Fibroblast of skin of left quadriceps (primary cell): ENCODE measurements around the gene PRMT6.
"Not testable (repeated sequence)": the region's sequence is repeated elsewhere in the genome, so short reads cannot be mapped to it uniquely, and the experiment has no call there.

Source experiments
- DNase-seq, 2 experiments: peaks; one replicate each; pipeline ENCODE4 v3.0.0-alpha.2; 2013; ENCODE audit warnings: low read depth in 2 of 2

PRMT6 gene

DNA sequence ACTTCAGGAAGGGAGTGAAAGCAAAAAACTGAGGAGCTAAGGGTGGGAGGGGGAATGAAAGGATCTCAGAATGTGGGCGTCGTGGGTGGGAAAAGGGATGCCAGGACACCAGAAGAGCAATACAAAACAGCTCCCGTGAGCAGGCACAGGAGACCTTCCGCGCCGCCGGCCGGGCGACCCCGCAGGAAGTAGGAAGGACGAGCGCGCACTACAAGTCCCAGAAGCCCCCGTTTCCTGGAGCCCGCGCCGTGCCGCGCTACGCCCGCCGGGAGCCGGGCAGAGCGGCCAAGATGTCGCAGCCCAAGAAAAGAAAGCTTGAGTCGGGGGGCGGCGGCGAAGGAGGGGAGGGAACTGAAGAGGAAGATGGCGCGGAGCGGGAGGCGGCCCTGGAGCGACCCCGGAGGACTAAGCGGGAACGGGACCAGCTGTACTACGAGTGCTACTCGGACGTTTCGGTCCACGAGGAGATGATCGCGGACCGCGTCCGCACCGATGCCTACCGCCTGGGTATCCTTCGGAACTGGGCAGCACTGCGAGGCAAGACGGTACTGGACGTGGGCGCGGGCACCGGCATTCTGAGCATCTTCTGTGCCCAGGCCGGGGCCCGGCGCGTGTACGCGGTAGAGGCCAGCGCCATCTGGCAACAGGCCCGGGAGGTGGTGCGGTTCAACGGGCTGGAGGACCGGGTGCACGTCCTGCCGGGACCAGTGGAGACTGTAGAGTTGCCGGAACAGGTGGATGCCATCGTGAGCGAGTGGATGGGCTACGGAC is at the start of gene PRMT6:
Gene PRMT6 (plus strand): TSS at position 249 of the 771 bp plus-strand sequence. CDS start 42 bp downstream, at position 291.
- DNase-seq: peak; percentile 48 to 51

DNA sequence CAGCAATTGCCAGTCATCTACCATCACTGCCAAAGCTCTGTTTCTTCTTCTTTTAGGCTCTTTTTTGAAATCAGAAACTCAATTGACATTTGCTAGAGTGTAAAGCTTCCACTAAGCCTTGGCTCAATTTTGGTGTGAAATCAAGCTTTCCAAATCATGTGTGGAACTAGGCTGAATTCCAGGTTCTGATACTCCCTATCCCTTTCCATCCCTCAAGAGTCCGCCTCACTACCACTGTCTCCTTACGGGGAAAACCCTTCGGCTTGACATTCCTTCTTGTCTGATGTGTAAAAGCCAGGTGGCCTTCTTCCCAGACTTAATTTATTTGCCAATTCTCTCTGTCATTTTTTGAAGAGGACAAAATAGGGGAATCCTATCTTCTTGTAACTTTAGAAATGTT is 47.2 kb upstream of the PRMT6 start:
- no peak for DNase-seq

- DNase-seq: no peak
Measured at GRCh38 chr1:107010582-107010981, 45.9 kb upstream of the PRMT6 start.

DNA sequence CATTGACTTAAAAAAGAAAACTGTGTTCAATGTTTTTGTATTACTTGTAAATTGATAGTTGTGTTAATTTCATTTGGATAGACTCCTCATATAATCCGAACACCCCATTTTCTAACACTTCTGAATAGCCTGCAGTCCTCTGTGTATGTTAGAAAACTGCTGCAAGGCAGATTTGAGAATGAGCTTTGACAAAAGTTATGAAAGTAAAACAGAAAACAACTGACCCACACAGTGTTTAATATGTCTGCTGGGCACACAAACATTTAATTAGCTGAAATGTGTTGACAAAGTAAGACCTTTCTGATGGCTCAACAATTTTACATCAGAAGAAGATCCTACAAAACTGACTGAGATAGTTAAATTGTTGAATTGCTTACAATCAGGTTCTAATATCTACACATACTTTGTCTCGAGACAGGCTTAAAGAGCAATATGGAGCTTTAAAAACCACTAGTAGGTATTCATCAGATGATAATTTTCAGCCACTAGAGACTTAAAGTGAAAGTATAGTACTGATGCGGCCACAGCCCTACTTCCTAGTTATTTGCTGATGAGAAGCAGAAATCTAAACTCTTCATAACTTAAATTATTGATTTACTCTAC is 40.0 kb upstream of the PRMT6 start:
- no peak for DNase-seq

GRCh38 chr1:107018445-107018844 is 38.0 kb upstream of the PRMT6 start:
- no peak for DNase-seq

DNA sequence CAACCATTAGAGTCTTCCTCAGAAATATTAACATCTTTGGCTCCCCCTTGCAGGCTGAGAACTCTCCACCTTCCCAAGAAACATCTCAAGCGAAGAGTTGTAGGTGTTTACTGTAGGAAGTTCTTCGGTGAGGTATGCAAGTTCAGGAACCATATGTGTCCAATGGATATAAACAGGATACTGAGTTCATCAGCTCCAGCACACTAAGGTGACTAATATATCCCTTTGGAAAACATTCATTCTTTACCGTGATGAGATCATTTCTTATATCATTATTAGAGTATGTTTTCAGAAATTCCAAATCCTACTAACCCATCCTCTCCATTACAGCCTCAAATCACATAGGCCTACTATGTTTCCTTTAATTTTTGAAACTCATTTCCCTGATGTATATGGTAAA is 37.3 kb upstream of the PRMT6 start:
- peak; percentile 14 to 19 for DNase-seq

- not testable (repeated sequence) for DNase-seq
Measured at GRCh38 chr1:107038874-107039273, 17.6 kb upstream of the PRMT6 start.

DNA sequence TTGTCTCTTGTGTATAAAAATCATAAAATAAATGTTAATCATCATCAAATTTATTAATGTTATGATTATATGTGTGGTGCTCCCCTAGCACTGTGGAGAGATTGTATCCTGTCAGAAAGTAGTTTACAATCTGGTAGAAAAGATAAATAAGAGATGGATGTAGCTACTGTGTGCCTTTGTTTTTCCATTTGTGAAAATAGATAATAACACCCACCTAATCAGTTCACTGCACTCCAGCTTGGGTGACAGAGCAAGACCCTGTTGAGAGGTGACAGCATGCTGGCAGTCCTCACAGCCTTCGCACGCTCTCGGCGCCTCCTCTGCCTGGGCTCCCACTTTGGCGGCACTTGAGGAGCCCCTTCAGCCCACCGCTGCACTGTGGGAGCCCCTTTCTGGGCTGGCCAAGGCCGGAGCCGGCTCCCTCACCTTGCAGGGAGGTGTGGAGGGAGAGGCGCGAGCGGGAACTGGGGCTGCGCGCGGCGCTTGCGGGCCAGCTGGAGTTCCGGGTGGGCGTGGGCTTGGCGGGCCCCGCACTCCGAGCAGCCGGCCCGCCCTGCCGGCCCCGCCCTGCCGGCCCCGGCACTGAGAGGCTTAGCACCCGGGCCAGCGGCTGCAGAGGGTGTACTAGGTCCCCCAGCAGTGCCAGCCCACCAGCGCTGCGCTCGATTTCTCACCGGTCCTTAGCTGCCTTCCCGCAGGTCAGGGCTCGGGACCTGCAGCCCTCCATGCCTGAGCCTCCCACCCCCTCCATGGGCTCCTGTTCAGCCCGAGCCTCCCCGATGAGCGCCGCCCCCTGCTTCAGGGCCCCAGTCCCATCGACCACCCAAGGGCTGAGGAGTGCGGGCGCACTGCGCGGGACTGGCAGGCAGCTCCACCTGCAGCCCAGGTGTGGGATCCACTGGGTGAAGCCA is 11.9 kb upstream of the PRMT6 start:
- not testable (repeated sequence) for DNase-seq

DNA sequence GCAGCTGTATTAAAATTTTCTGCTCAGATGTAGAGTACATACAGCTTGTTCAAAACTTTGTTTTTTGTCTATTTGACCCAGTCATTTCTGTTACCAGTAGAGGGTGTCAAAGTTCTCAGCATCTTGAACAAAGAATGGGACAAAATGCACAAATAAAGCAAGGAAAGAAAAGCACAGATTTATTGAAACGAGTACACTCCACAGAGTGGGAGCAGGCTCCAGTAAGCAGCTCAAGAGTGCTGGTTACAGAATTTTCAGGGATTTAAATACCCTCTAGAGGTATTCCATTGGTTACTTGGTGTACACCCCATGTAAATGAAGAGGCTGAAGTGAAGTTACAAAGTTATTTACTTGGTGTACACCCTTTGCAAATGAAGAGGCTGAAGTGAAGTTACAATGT is 8.9 kb upstream of the PRMT6 start:
- DNase-seq: no peak

GRCh38 chr1:107048241-107048640 is 8.2 kb upstream of the PRMT6 start:
- DNase-seq: no peak

DNA sequence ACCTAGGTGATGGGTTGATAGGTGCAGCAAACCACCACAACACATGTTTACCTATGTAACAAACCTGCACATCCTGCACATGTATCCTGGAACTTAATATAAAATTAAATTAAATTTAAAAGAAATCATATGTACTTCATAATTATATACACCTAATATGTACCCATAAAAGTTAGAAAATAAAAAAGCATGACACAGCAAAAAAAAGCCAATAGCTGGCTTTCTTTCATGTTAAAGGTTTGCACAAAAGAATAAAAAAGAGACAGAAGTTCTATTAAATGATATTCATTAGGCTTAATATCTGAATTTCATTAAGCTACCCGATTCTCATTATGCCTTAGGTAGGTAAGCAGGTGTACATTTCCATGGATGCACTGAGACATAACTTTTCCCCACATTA is 5.2 kb upstream of the PRMT6 start:
- DNase-seq: no peak

DNA sequence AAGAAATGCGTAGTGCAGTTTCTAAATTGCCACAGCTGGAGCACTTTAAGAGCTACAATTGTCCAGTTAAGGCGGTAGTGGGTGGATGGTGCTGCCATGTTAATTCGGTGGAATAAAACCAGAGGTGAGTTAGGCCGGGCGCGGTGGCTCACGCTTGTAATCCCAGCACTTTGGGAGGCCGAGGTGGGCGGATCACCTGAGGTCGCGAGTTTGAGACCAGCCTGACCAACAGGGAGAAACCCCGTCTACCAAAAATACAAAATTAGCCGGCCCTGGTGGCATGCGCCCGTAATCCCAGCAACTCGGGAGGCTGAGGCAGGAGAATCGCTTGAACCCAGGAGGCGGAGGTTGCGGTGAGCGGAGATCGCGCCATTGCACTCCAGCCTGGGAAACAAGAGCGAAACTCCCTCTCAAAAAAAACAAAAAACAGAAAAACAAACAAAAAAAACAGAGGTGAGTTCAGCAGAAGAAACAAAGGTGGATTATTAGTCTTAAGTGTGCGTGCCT is 502 bp upstream of the PRMT6 start:
- not testable (repeated sequence) for DNase-seq

DNA sequence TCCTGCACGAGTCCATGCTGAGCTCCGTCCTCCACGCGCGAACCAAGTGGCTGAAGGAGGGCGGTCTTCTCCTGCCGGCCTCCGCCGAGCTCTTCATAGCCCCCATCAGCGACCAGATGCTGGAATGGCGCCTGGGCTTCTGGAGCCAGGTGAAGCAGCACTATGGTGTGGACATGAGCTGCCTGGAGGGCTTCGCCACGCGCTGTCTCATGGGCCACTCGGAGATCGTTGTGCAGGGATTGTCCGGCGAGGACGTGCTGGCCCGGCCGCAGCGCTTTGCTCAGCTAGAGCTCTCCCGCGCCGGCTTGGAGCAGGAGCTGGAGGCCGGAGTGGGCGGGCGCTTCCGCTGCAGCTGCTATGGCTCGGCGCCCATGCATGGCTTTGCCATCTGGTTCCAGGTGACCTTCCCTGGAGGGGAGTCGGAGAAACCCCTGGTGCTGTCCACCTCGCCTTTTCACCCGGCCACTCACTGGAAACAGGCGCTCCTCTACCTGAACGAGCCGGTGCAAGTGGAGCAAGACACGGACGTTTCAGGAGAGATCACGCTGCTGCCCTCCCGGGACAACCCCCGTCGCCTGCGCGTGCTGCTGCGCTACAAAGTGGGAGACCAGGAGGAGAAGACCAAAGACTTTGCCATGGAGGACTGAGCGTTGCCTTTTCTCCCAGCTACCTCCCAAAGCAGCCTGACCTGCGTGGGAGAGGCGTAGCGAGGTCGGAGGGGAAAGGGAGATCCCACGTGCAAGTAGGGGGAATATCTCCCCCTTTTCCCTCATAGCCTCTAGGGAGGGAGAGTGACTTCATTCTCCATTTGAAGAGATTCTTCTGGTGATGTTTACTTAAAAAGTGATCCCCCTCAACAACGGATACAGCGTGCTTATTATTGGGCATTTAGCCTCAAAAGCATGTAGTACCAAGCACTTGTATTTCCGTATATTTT is 991 bp downstream of the PRMT6 start:
- DNase-seq: peak in 1 of 2 experiments; percentile 2

- DNase-seq: no peak
Measured at GRCh38 chr1:107058245-107059032, 2.0 kb downstream of the PRMT6 start.

- no peak for DNase-seq
Measured at GRCh38 chr1:107061886-107062285, 5.4 kb downstream of the PRMT6 start.

DNA sequence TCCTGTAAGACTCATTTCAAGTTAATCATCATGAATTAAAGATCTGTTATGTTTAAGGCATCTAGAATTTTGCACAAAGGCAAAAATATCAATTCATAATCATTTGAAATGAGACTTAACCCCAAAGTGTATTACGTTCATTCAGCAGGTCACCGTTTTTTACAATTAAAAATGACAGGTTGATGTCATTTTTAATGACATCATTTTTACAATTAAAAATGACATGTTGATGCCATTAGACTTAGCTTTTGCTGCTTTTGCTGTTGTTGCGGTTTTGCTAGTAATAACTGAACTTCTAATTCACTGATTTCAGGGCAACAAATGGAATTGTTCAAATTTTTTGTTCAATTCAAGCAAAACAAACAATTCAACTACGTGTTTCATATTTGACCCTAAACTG is 17.0 kb downstream of the PRMT6 start:
- no peak for DNase-seq

- peak; percentile 33 to 38 for DNase-seq
Measured at GRCh38 chr1:107076841-107077240, 20.4 kb downstream of the PRMT6 start.

- no peak for DNase-seq
Measured at GRCh38 chr1:107079249-107079648, 22.8 kb downstream of the PRMT6 start.

GRCh38 chr1:107081102-107081501 is 24.6 kb downstream of the PRMT6 start:
- DNase-seq: no peak

DNA sequence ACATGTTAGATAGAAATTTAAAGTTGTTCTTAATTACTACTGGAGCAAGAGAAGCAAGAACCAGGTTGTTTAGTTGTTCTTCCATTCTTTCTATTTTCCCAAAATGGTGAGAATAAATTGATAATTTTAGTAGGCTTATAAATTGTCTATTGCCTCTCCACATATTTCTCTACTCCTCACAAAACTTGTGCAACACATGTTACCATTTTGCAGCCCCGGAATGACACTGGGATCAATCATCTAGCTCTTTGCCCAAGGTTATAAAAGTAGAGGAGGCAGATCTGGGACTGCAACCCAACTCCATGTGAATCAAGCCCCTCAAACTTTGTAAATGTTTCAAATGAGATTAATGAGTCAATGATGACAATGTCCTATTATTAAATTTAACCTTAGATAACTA is 34.9 kb downstream of the PRMT6 start:
- DNase-seq: no peak
